Activated CD4-positive, CD25-positive, alpha-beta regulatory T cell (primary cell): Measurements from ENCODE around the gene RUNX1.

Experiments used
- DNase-seq, 4 experiments: peaks; one replicate each; lab custom pipeline; 2025; lab: John Stamatoyannopoulos, UW

Gene RUNX1

DNA sequence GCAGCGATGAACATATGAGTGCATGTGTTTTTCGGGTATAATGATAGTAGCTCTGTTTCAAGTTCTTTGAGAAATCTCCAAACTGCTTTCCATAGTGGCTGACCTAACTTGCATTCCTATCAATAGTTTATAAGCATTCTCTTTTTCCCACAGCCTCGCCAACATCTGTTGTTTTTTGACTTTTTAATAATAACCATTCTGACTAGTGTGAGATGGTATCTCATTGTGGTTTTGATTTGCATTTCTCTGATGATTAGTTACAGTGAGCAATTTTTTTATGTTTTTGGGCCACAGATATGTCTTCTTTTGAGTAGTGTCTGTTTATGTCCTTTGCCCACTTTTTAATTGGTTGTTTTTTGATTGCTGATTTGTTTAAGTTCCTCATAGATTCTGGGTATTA lies 10.6 kb upstream of the RUNX1 start:
- no peak for DNase-seq

DNA sequence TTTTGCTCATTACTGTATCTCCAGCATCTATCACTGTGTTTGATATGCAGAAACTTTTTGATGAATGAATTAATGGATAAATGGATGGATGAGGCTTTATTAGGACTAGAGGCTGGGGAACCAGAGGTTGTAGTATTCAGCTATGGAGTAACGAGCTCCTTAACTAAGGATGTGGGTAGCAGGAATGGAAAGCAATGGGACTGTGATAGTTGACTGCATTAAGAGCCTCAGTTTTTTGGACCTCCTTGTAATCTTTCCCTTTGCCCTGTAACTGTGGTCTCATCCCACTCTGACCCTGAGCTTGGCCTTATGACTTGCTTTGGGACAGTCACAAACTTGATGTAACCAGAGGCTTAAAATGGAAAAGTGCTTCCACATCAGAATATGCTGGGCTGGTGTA lies 9.0 kb upstream of the RUNX1 start:
- DNase-seq = no peak

DNA sequence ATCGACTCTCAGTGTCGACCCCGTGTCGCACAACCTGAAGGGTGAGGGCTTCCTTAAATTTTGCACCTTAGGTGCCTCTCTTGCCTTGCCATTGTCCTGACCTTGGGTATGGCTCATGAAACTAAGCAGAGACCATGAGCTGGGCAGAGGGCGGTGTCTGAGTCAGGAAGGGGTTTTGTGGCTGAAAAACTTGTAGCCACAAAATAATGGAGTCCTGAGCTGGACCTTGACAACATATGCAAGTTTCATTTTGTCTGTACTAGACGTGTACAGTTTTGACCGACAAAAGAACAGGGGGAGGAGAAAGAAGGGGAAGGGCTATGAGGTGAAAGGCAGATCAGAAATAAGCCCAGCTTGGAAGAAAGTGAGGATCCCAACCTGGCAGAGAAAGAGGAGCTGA lies 8.3 kb upstream of the RUNX1 start:
- DNase-seq = no peak

GRCh38 chr21:35053356-35054096 lies 4.4 kb upstream of the RUNX1 start:
- DNase-seq = no peak

GRCh38 chr21:35052801-35053200 lies 3.7 kb upstream of the RUNX1 start:
- DNase-seq = no peak

- DNase-seq = peak; percentile 51 to 74 (median 62)
These were observed 2.3 kb upstream of the RUNX1 start for GRCh38 chr21:35051287-35051818.

GRCh38 chr21:35050348-35051286 lies 1.5 kb upstream of the RUNX1 start:
- no peak for DNase-seq

- peak in 2 of 4 experiments; percentile 14 for DNase-seq
These were observed 910 bp downstream of the RUNX1 start for GRCh38 chr21:35048183-35048601.

DNA sequence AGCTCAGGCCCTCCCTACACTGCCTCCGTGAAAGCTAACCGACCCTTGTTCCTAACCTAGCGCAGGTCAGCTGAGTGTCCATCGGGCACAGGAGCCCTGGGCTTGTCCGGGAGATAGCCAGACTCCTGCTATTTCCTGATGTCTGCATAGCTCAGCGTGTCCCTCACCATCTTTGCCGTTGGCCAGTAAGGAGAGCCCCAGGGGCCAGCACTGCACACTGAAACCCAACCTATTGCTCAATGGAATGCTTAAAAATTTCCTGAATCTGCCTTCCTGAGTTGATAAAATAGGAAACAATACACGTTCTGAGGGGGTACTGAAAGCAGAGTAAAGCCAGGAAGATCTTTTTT lies 2.2 kb downstream of the RUNX1 start:
- DNase-seq = no peak

DNA sequence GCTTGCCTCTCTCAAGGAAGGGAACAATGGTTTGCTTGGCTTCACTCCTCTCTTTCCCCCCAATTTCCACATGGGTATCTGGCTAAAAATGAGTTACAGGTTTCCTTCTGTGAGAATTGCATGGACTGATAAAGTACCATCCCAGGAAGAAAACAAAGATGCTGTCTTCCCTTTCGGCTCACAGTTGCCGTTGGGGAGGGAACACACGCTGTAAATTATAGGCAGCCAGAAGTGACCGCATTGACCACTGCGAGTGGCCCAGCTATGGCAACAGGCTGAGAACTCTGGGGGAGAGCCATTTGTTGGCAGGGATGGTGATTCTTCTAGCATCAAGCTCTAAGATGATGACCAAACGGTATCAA lies 2.9 kb downstream of the RUNX1 start:
- no peak for DNase-seq

DNA sequence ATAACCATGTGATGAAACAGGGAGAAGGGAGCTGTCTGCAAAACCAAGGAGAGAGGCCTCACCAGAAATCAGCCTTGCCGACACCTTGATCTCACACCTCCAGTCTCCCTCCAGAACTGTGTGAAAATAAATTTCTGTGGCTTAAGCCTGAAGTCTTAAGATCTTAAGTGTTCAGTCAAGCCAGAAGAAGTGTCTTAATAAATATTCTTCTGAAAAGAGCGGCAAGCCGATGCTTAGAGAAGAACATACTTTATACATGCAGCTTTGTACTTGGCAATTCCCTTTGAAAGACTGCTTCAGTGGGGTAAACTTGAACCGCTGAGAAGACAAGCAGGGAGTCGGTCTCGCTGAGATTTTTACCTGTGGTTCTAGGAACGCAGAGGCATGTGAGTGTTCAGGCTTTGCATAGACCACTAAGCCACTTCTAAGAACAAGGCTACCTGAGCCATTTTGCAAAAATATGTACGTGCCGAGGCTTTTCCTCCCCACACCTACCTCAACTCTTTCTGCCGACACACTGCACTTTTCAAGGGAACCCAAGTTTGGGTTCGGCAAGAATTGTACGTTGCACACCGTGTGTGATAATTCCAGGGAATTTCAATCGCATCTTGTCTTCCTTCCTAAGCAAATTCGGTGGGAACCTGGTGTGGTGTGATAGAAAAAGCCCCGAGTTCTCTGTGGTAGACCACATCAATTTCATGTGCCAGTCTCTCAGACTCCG lies 3.4 kb downstream of the RUNX1 start:
- DNase-seq = peak in 1 of 4 experiments; percentile 15

- DNase-seq = no peak
These were observed 4.1 kb downstream of the RUNX1 start for GRCh38 chr21:35044770-35045541.

- no peak for DNase-seq
These were observed 5.0 kb downstream of the RUNX1 start for GRCh38 chr21:35044128-35044527.

- DNase-seq = no peak
These were observed 5.6 kb downstream of the RUNX1 start for GRCh38 chr21:35043549-35043948.

GRCh38 chr21:35042836-35043235 lies 6.3 kb downstream of the RUNX1 start:
- DNase-seq = no peak

GRCh38 chr21:35041881-35042280 lies 7.2 kb downstream of the RUNX1 start:
- no peak for DNase-seq

- no peak for DNase-seq
These were observed 8.0 kb downstream of the RUNX1 start for GRCh38 chr21:35041122-35041521.

GRCh38 chr21:35039595-35040289 lies 9.4 kb downstream of the RUNX1 start:
- DNase-seq = no peak

GRCh38 chr21:35038772-35039319 lies 10.3 kb downstream of the RUNX1 start:
- no peak for DNase-seq

DNA sequence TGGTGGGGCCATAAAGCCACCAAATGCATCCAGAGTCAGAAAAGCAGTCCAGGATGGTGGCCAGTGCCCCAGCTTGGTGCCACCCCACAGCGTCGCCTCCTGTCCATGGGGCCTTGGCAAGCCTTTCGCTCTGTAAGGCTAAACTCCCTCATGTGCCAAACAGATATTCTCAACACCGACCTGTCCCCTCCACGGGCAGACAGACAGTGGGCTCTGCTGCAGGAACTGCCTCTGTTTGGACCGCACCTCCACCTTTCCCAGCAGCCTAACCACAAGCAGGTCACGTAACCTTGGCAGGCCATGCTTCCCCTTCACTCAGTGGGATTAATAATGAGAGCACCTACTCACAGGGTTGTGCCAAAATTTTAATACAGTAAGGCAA lies 11.7 kb downstream of the RUNX1 start:
- no peak for DNase-seq
